ENCODE results near the gene DGLUCY. TPM values are rescaled to one million over a fixed set of nuclear protein-coding genes. Genes with fewer than 3 reads are reported as not detected.
"Not testable (repeated sequence)": the region's sequence is repeated elsewhere in the genome, so short reads cannot be mapped to it uniquely, and the experiment has no call there.

Gene DGLUCY
- total RNA-seq, 2 experiments from 2014 or later, result 52.3 to 59.3 TPM

DNA sequence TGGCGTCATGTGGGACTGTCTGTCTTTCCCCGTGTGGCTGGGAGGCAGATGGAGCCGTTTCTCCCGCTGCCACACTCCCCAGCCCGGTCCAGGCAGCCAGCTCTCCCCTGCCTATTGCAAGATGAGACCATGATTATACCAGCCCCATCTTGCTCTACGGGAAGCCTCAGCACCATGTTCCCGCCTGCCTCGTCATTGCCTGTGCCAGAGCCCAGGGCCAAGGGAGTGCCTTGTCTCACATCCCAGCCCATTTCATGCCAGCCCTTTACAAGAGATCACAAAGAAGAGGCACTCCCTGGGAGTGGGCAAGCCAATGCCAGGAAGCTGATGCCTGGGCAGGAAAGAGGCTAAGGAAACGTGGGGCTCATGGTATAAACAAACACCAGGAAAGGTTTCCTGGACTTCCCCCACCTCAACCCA, 106.7 kb downstream of the DGLUCY start:
- no peak overlapping the region for H3K27ac Mint-ChIP-seq
- CTCF ChIA-PET, result interaction anchor here (1.0 to 1.8 kb wide), 2 partner anchors 48 to 67 kb away, joined by 3 to 4 read pairs; no protein-coding TSS in a partner anchor
- peaks cover 14% of the 10 kb centered on the region for H3K9me3 Mint-ChIP-seq
- POLR2A ChIA-PET, result interaction anchor here (0.8 to 6.5 kb wide), 2 partner anchors 9 to 23 kb away, joined by 3 to 30 read pairs; partner anchors contain the start of gene GPR68
- intact Hi-C loops (cut with micrococcal nuclease), result no loop called here
- H3K4me3 Mint-ChIP-seq, result no peak overlapping the region
- H3K36me3 Mint-ChIP-seq (ENCODE audit: low read depth), result peaks cover 58% of the 10 kb centered on the region
- TF ChIP-seq, protein P1, sequence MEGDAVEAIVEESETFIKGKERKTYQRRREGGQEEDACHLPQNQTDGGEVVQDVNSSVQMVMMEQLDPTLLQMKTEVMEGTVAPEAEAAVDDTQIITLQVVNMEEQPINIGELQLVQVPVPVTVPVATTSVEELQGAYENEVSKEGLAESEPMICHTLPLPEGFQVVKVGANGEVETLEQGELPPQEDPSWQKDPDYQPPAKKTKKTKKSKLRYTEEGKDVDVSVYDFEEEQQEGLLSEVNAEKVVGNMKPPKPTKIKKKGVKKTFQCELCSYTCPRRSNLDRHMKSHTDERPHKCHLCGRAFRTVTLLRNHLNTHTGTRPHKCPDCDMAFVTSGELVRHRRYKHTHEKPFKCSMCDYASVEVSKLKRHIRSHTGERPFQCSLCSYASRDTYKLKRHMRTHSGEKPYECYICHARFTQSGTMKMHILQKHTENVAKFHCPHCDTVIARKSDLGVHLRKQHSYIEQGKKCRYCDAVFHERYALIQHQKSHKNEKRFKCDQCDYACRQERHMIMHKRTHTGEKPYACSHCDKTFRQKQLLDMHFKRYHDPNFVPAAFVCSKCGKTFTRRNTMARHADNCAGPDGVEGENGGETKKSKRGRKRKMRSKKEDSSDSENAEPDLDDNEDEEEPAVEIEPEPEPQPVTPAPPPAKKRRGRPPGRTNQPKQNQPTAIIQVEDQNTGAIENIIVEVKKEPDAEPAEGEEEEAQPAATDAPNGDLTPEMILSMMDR (IDR thresholded peaks at IDR 0.05), result no peak
- no peaks in the 10 kb centered on the region for H3K27me3 Mint-ChIP-seq
- ATAC-seq (no peak), DNase-seq (no peak)
- H3K4me1 Mint-ChIP-seq (ENCODE audit: low read depth), result peaks cover 44% of the 10 kb centered on the region

DNA sequence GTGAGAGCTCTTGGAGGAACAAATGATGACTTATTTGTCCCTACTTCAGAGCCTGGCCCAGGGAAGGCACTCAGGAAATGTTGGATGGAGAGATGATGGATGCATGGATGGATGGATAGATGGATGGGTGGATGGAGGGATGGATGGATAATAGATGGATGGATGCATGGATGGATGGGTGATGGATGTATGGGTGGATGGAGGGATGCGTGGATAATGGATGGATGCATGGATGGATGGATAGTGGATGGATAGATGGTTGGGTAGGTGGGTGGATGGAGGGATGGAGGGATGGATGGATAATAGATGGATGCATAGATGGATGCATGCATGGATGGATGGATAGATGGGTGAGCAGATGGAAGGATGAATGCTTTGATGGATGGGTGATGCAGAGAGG, 107.4 kb downstream of the DGLUCY start:
- Mint-ChIP-seq H3K4me1 (ENCODE audit: low read depth) (peaks cover 50% of the 10 kb centered on the region), H3K27ac (peak overlapping the region; percentile 2), H3K9me3 (peaks cover 14% of the 10 kb centered on the region), H3K4me3 (no peak overlapping the region), H3K36me3 (ENCODE audit: low read depth) (peaks cover 60% of the 10 kb centered on the region), H3K27me3 (no peaks in the 10 kb centered on the region)
- ChIA-PET POLR2A (interaction anchor here (0.8 kb wide), 1 partner anchor 8 kb away, joined by 3 read pairs; no protein-coding TSS in a partner anchor), CTCF (interaction anchor here (1.6 kb wide), 1 partner anchor 44 kb away, joined by 5 read pairs; no protein-coding TSS in a partner anchor)
- TF ChIP-seq, protein P1 (IDR thresholded peaks at IDR 0.05), result no peak
- DNase-seq (no peak), ATAC-seq (no peak)
- intact Hi-C loops (cut with micrococcal nuclease), result no loop called here

DNA sequence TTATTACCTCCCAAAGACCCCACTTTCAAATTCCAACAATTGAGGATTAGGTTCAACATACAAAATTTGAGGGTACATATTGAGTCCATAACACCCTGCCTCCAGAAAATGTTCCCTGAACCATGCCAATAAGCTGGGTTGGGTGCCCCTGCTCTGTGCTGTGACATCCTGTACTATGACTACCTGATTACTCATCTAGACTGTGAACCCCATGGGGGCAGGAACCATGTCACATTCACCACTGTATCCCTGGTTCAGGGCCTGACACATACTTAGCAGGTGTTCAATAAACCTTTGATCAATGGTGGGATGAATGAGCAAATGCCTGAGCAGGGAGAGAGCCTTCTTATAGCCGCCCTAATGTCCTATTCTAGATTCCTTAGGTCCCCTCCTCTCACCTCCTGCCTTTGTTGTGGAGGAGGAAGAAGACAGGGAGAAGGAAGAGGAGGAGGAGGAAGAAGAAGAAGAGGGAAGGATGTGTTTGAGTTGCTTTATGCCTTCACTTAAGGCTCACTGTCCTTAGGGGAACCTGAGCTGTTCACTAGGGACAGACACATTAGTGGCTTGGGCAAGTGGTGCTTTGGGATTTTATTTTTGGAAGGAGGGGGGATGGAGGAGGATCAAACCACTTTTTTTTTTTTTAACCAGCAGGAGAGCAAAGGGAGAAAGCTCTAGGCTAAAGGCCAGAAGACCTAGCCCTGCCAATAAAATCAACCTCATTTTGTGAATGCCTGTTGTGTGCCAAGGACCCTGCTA, 109.3 kb downstream of the DGLUCY start:
- peaks cover 14% of the 10 kb centered on the region for H3K9me3 Mint-ChIP-seq
- peak; percentile 66 for DNase-seq
- TF ChIP-seq, protein P1 (IDR thresholded peaks at IDR 0.05), result no peak
- peaks cover 62% of the 10 kb centered on the region for H3K36me3 Mint-ChIP-seq (ENCODE audit: low read depth)
- intact Hi-C loops (cut with micrococcal nuclease), result no loop called here
- peaks cover 70% of the 10 kb centered on the region for H3K4me1 Mint-ChIP-seq (ENCODE audit: low read depth)
- no peak overlapping the region for H3K4me3 Mint-ChIP-seq
- ChIA-PET POLR2A (interaction anchor here (1.8 to 2.9 kb wide), 2 partner anchors 20 to 27 kb away, joined by 3 to 16 read pairs; no protein-coding TSS in a partner anchor), CTCF (interaction anchor here (1.0 to 1.6 kb wide), 4 partner anchors 18 to 46 kb away, joined by 3 to 5 read pairs (median 4); no protein-coding TSS in a partner anchor)
- H3K27ac Mint-ChIP-seq, result peak overlapping the region; percentile 77
- ATAC-seq, result peak; percentile 52
- no peaks in the 10 kb centered on the region for H3K27me3 Mint-ChIP-seq

DNA sequence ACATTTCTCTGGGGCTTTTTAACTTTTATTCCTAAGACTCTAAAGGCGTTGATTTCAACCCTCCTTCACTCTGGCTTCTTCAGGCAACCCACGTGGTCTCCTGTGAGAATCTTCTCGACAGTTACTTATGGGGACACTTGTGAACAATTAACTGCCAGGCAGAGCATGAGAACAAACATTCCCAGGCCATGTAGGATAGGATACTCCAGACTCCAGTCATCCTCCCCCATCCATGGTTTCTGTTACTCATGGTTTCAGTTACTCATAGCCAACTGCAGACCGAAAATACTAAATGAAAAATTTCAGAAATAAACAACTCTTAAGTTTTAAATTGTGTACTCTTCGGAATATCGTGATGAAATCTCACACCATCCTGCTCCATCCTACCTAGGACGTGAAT, 111.2 kb downstream of the DGLUCY start:
- intact Hi-C loops (cut with micrococcal nuclease), result loop anchor here (5.0 kb wide), 3 partner anchors 37 to 192 kb away; partner anchors contain the start of gene CCDC88C
- POLR2A ChIA-PET, result interaction anchor here (2.9 kb wide), 1 partner anchor 18 kb away, joined by 16 read pairs; no protein-coding TSS in a partner anchor
- TF ChIP-seq, protein P1 (IDR thresholded peaks at IDR 0.05), result no peak
- peaks cover 15% of the 10 kb centered on the region for H3K9me3 Mint-ChIP-seq
- H3K27ac Mint-ChIP-seq, result peak overlapping the region; percentile 99
- DNase-seq (no peak), ATAC-seq (no peak)
- peaks cover 63% of the 10 kb centered on the region for H3K36me3 Mint-ChIP-seq (ENCODE audit: low read depth)
- H3K4me1 Mint-ChIP-seq (ENCODE audit: low read depth), result peaks cover 86% of the 10 kb centered on the region
- H3K27me3 Mint-ChIP-seq, result no peaks in the 10 kb centered on the region
- no peak overlapping the region for H3K4me3 Mint-ChIP-seq
- CTCF ChIA-PET, result no interaction called here

DNA sequence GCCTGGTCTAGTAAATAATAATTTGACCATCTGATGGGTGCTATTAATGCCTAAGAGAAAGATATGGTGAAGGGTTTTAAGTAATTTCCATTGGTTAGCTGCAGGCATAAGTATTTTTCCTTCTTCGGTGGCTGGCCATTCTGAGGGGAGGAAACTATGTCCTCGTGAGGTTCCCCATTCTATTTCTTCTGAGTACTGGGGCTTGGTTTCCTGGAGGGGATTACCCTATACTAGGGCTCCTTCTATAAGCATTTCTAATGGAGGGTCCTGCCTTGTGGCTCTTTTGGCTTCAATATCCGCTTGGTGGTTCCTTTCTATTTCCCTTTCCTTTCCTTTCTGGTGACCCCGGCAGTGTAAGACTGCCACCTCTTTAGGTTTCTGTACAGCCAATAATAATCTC, 112.5 kb downstream of the DGLUCY start:
- H3K4me3 Mint-ChIP-seq, result peak overlapping the region; percentile 68

More for the DNA sequence above, 112.5 kb downstream of the DGLUCY start:
- H3K27ac Mint-ChIP-seq, result peak overlapping the region; percentile 99
- intact Hi-C loops (cut with micrococcal nuclease), result loop anchor here (5.0 kb wide), 3 partner anchors 36 to 191 kb away; partner anchors contain the start of gene CCDC88C
- DNase-seq, result peak; percentile 25
- not testable (repeated sequence) for ATAC-seq, H3K27me3 Mint-ChIP-seq
- CTCF ChIA-PET, result interaction anchor here (1.4 to 5.4 kb wide), 4 partner anchors 17 to 59 kb away, joined by 3 to 58 read pairs (median 8); partner anchors contain the start of gene GPR68
- H3K9me3 Mint-ChIP-seq, result peaks cover 23% of the 10 kb centered on the region
- POLR2A ChIA-PET, result interaction anchor here (0.6 to 5.5 kb wide), 6 partner anchors 13 to 1746 kb away, joined by 3 to 274 read pairs (median 20); partner anchors contain the start of gene GPR68
- peaks cover 69% of the 10 kb centered on the region for H3K36me3 Mint-ChIP-seq (ENCODE audit: low read depth)
- peaks cover 92% of the 10 kb centered on the region for H3K4me1 Mint-ChIP-seq (ENCODE audit: low read depth)
